Ovary (tissue), 3 donors: Measurements from ENCODE around the gene DND1.
"Not testable (repeated sequence)": the region's sequence is repeated elsewhere in the genome, so short reads cannot be mapped to it uniquely, and the experiment has no call there.

Experiments used
- POLR2A ChIP-seq: fragments of 450-650 bp; IDR thresholded peaks from one replicate; pipeline ENCODE4 v1.6.1; 2017; ENCODE audit warnings: antibody characterized with exemption, mild to moderate bottlenecking, moderate library complexity
- TF ChIP-seq, protein P1 (sequence below), 3 donors: fragments of 450-650 bp in 2 of 3; fragments of 200-600 bp in 1 of 3; IDR thresholded peaks; one replicate each; pipeline versions ENCODE4 v1.5.1 to v1.8.0; 2016 to 2022; ENCODE audit warnings: antibody characterized with exemption in 3 of 3, mild to moderate bottlenecking in 1 of 3
- donor health status: DM: no; HTN: no; CAD: no.

DNA sequence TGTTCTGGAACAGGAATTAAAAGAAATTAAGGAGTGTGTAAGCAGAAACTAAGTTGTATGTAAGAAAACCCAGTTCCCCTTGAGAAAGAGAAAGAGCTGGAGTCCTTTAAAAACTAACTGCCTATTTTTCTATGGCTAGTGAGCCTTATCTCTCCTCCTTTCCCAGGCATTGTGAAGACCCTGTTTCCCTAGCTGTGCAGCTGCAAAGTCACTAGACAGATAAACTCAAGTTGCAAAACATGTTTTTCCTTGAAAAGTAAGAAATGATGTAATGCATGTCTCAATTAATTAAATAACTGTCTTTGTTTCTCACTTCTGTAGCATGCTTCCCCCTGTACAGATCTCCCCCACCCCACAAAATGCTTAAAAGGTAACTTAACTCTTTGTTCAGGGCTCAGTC, 50.3 kb downstream of the DND1 start:
- TF ChIP-seq, protein P1, sequence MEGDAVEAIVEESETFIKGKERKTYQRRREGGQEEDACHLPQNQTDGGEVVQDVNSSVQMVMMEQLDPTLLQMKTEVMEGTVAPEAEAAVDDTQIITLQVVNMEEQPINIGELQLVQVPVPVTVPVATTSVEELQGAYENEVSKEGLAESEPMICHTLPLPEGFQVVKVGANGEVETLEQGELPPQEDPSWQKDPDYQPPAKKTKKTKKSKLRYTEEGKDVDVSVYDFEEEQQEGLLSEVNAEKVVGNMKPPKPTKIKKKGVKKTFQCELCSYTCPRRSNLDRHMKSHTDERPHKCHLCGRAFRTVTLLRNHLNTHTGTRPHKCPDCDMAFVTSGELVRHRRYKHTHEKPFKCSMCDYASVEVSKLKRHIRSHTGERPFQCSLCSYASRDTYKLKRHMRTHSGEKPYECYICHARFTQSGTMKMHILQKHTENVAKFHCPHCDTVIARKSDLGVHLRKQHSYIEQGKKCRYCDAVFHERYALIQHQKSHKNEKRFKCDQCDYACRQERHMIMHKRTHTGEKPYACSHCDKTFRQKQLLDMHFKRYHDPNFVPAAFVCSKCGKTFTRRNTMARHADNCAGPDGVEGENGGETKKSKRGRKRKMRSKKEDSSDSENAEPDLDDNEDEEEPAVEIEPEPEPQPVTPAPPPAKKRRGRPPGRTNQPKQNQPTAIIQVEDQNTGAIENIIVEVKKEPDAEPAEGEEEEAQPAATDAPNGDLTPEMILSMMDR (IDR thresholded peaks at IDR 0.05): not testable (repeated sequence)
- not testable (repeated sequence) for TF ChIP-seq POLR2A
